Suprapubic skin (tissue), 4 donors: ENCODE measurements around the gene GRIA1. TPM values are rescaled to one million over a fixed set of nuclear protein-coding genes. Genes with fewer than 3 reads are reported as not detected.

Experiments
- DNase-seq, 2 donors: peaks; one replicate each; pipeline ENCODE4 v3.0.0-alpha.2; 2019; ENCODE audit warnings: low spot score in 2 of 2
- H3K27ac ChIP-seq: fragments of 200-600 bp; sonication (generic); one replicate; pipeline ENCODE4 v1.5.1; 2019
- H3K27me3 ChIP-seq: fragments of 200-600 bp; sonication (generic); one replicate; pipeline ENCODE4 v1.5.1; 2019
- H3K36me3 ChIP-seq: fragments of 200-600 bp; sonication (generic); one replicate; pipeline ENCODE4 v1.5.1; 2019
- H3K4me1 ChIP-seq: fragments of 200-600 bp; sonication (generic); one replicate; pipeline ENCODE4 v1.5.1; 2019
- H3K4me3 ChIP-seq: fragments of 200-600 bp; sonication (generic); one replicate; pipeline ENCODE4 v1.5.1; 2019; ENCODE audit warnings: mild to moderate bottlenecking
- H3K9me3 ChIP-seq: fragments of 200-600 bp; sonication (generic); one replicate; pipeline ENCODE4 v1.5.1; 2019
- EP300 ChIP-seq: sonication (generic); formaldehyde crosslinking; IDR thresholded peaks from one replicate; pipeline ENCODE4 v1.6.1; 2017; ENCODE audit warnings: antibody characterized with exemption
- POLR2A ChIP-seq, 2 donors: fragments of 450-650 bp; IDR thresholded peaks; one replicate each; pipeline ENCODE4 v1.6.1; 2017; ENCODE audit warnings: antibody characterized with exemption in 2 of 2, mild to moderate bottlenecking in 2 of 2, moderate library complexity in 2 of 2
- POLR2AphosphoS5 ChIP-seq, 3 donors: sonication (generic); formaldehyde crosslinking; IDR thresholded peaks; one replicate each; pipeline ENCODE4 v1.6.1; 2017; ENCODE audit warnings: antibody characterized with exemption in 3 of 3
- WGBS: methylation state at CpG from one replicate; pipeline ENCODE4 v1.1.5; 2018; 5-methylcytosine and 5-hydroxymethylcytosine counted together
- total RNA-seq, 4 donors: library from RNA; depleted of rRNA; stranded (reverse); fragments of >200 nt; gene quantifications; one replicate each; pipeline ENCODE4 v1.1.0, GENCODE V29; 2016
- TF ChIP-seq, protein P1 (sequence below), 2 donors: fragments of 200-600 bp in 1 of 2; fragments of 450-650 bp in 1 of 2; sonication (generic) in 1 of 2; IDR thresholded peaks; one replicate each; pipeline ENCODE4 v1.5.1; 2016 to 2019; ENCODE audit warnings: antibody characterized with exemption in 2 of 2, mild to moderate bottlenecking in 1 of 2, moderate library complexity in 1 of 2

The GRIA1 gene
- total RNA-seq, 4 donors from 2014 or later, result 0.21 to 0.62 (median 0.38) TPM; not detected in 1

DNA sequence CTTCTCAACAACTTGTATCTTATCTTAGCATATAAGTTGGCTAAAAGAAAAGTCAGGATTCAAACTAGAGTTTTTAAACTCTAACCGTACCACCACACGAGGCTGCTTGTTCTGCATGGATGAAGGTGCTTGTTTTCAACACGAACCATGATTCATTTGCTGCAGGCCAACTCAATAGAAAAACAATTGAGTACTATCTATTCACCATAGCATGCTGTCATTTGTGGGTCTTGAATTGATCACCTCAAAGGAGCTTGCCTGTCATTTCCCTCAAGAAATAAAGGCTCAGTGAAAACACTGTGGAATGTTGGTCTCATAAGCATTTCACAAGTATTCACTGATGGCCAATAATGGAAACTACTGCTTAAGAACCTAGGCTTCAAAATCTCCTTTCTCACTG is 21.0 kb upstream of the GRIA1 start:
- no peaks in the 10 kb centered on the region for H3K9me3 ChIP-seq
- no peaks in the 10 kb centered on the region for H3K4me1 ChIP-seq
- TF ChIP-seq, protein P1, sequence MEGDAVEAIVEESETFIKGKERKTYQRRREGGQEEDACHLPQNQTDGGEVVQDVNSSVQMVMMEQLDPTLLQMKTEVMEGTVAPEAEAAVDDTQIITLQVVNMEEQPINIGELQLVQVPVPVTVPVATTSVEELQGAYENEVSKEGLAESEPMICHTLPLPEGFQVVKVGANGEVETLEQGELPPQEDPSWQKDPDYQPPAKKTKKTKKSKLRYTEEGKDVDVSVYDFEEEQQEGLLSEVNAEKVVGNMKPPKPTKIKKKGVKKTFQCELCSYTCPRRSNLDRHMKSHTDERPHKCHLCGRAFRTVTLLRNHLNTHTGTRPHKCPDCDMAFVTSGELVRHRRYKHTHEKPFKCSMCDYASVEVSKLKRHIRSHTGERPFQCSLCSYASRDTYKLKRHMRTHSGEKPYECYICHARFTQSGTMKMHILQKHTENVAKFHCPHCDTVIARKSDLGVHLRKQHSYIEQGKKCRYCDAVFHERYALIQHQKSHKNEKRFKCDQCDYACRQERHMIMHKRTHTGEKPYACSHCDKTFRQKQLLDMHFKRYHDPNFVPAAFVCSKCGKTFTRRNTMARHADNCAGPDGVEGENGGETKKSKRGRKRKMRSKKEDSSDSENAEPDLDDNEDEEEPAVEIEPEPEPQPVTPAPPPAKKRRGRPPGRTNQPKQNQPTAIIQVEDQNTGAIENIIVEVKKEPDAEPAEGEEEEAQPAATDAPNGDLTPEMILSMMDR (IDR thresholded peaks at IDR 0.05), result no peak
- no peak for TF ChIP-seq POLR2A (IDR thresholded peaks at IDR 0.05)
- TF ChIP-seq EP300, result no peak
- TF ChIP-seq POLR2AphosphoS5 (IDR thresholded peaks at IDR 0.05), result no peak
- 92% methylated on average over 3 of the region's 3 CpGs for WGBS
- no peak for DNase-seq
- H3K27me3 ChIP-seq, result no peaks in the 10 kb centered on the region
- H3K4me3 ChIP-seq, result no peak overlapping the region
- H3K27ac ChIP-seq, result no peak overlapping the region
- no peaks in the 10 kb centered on the region for H3K36me3 ChIP-seq

DNA sequence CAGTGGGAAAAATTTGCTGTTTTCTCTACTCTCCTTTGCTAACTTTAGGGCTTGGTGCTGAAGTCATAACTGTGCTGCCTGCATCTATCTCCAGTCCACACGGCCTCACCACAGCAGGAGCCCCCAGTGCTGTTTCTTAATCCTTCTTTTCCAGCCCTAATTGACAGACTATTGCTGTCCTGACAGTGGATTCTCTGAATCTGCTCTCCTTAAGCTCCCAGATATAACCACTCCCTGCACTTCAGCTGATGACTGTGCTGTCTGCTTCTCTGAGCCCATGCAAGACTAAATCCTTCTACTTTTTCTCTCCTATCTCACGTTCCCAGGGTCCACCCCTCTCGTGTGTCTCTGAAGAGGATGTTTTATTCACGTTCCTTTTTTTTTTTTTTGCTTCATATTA is 19.7 kb upstream of the GRIA1 start:
- no peaks in the 10 kb centered on the region for H3K9me3 ChIP-seq
- no peaks in the 10 kb centered on the region for H3K4me1 ChIP-seq
- H3K27me3 ChIP-seq, result no peaks in the 10 kb centered on the region
- TF ChIP-seq, protein P1 (IDR thresholded peaks at IDR 0.05), result no peak
- TF ChIP-seq EP300 (no peak), POLR2A (IDR thresholded peaks at IDR 0.05) (no peak), POLR2AphosphoS5 (IDR thresholded peaks at IDR 0.05) (no peak)
- H3K4me3 ChIP-seq, result no peak overlapping the region
- no peak overlapping the region for H3K27ac ChIP-seq
- no peak for DNase-seq
- 61% methylated on average over 4 of the region's 4 CpGs for WGBS
- H3K36me3 ChIP-seq, result no peaks in the 10 kb centered on the region

DNA sequence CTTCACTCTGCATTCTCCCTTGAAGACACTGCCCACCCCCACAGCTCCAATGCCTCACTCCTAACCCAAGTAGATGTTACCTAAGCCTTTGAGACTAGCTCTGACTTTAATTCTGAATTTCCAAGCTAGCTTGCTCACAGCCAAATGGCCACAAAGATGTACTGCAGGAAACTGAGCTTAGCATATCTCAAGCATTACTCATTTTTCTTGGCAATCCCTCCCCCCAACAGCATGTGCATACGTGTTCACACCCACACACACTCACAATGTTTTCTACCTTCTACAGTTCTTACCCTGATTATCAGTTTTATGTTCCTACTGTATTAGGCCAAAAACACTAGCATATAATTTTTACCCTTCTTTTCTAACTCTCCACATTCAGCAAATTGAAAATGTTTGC is 13.7 kb upstream of the GRIA1 start:
- no peak for DNase-seq
- no peaks in the 10 kb centered on the region for H3K9me3 ChIP-seq
- 24% methylated on average over 1 of the region's 1 CpG for WGBS
- no peak overlapping the region for H3K4me3 ChIP-seq
- TF ChIP-seq POLR2A (IDR thresholded peaks at IDR 0.05) (no peak), EP300 (no peak), POLR2AphosphoS5 (IDR thresholded peaks at IDR 0.05) (no peak)
- TF ChIP-seq, protein P1 (IDR thresholded peaks at IDR 0.05), result no peak
- no peaks in the 10 kb centered on the region for H3K4me1 ChIP-seq
- H3K27me3 ChIP-seq, result no peaks in the 10 kb centered on the region
- no peak overlapping the region for H3K27ac ChIP-seq
- no peaks in the 10 kb centered on the region for H3K36me3 ChIP-seq

DNA sequence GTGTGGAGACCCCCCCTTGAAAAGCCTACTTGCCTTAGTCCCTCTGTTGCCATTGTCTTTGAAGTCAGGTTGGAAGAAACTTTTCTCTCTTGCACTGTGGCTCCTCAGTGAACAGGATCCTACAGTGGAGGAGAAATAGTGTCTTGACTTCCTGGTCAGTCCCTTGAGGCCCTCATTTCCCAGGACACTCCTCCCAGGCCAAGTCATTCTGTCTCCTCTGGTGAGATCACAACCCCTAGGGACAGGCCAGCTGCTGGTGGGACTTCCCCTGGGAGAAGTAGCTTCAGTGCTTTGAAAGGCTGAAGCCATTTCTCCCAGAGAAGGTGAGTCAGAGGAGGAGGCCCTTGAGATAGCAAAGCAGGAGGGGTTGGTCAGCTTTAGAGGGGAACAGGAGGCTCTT is 10.1 kb upstream of the GRIA1 start:
- no peak for DNase-seq
- H3K27me3 ChIP-seq, result no peaks in the 10 kb centered on the region
- no peaks in the 10 kb centered on the region for H3K9me3 ChIP-seq
- no peaks in the 10 kb centered on the region for H3K36me3 ChIP-seq
- TF ChIP-seq, protein P1 (IDR thresholded peaks at IDR 0.05), result no peak
- no peak overlapping the region for H3K27ac ChIP-seq
- H3K4me1 ChIP-seq, result no peaks in the 10 kb centered on the region
- no peak overlapping the region for H3K4me3 ChIP-seq

DNA sequence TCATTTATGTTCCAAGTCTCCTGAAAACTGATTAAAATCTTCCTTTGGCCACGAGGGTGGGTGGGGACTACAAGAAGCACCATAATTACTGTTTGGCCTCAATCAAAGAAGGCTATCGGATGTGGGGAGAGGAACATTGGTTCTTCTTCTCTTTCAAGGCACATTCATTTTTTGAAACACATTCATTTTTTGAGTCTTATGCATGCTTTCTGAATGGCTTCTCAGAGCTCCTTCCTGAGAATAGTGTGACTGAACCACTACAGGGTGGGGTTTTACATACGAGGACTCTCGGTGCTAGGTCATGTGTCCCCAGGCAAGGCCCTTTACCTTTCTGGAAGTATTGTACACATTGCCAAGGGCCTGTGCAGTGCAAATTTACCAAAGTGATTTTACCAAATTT is 7.0 kb upstream of the GRIA1 start:
- 64% methylated on average over 4 of the region's 4 CpGs for WGBS

More for the DNA sequence above, 7.0 kb upstream of the GRIA1 start:
- Histone ChIP-seq H3K4me1 (no peaks in the 10 kb centered on the region), H3K9me3 (no peaks in the 10 kb centered on the region), H3K4me3 (no peak overlapping the region), H3K27ac (no peak overlapping the region), H3K27me3 (no peaks in the 10 kb centered on the region), H3K36me3 (no peaks in the 10 kb centered on the region)
- TF ChIP-seq POLR2AphosphoS5 (IDR thresholded peaks at IDR 0.05) (no peak), EP300 (no peak), POLR2A (IDR thresholded peaks at IDR 0.05) (no peak)
- TF ChIP-seq, protein P1 (IDR thresholded peaks at IDR 0.05), result no peak
- DNase-seq, result no peak
